C4-2B (cell line): ENCODE measurements around the gene AGAP9.

ENCODE experiments used
- ZFX ChIP-seq: fragments of 450-650 bp; IDR thresholded peaks from 2 replicates; pipeline ENCODE4 v1.6.1; 2017
- TF ChIP-seq, protein P1 (sequence below): fragments of 450-650 bp; conservative IDR thresholded peaks from 2 replicates; pipeline ENCODE4 v1.5.1; 2017; ENCODE audit warnings: mild to moderate bottlenecking

- TF ChIP-seq, protein P1, sequence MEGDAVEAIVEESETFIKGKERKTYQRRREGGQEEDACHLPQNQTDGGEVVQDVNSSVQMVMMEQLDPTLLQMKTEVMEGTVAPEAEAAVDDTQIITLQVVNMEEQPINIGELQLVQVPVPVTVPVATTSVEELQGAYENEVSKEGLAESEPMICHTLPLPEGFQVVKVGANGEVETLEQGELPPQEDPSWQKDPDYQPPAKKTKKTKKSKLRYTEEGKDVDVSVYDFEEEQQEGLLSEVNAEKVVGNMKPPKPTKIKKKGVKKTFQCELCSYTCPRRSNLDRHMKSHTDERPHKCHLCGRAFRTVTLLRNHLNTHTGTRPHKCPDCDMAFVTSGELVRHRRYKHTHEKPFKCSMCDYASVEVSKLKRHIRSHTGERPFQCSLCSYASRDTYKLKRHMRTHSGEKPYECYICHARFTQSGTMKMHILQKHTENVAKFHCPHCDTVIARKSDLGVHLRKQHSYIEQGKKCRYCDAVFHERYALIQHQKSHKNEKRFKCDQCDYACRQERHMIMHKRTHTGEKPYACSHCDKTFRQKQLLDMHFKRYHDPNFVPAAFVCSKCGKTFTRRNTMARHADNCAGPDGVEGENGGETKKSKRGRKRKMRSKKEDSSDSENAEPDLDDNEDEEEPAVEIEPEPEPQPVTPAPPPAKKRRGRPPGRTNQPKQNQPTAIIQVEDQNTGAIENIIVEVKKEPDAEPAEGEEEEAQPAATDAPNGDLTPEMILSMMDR = no peak
- no peak for TF ChIP-seq ZFX
Observed at GRCh38 chr10:47451998-47452494, 71.4 kb downstream of the AGAP9 start.
